GM18520 (cell line): Measurements from ENCODE around the gene AJUBA.
"Not testable (repeated sequence)": the region's sequence is repeated elsewhere in the genome, so short reads cannot be mapped to it uniquely, and the experiment has no call there.

Experiments
- ATAC-seq: cut with Tn5 transposase; IDR thresholded peaks from one replicate; pipeline ENCODE4 v1.9.1; 2021; ENCODE audit not compliant: unreplicated experiment

The AJUBA gene

DNA sequence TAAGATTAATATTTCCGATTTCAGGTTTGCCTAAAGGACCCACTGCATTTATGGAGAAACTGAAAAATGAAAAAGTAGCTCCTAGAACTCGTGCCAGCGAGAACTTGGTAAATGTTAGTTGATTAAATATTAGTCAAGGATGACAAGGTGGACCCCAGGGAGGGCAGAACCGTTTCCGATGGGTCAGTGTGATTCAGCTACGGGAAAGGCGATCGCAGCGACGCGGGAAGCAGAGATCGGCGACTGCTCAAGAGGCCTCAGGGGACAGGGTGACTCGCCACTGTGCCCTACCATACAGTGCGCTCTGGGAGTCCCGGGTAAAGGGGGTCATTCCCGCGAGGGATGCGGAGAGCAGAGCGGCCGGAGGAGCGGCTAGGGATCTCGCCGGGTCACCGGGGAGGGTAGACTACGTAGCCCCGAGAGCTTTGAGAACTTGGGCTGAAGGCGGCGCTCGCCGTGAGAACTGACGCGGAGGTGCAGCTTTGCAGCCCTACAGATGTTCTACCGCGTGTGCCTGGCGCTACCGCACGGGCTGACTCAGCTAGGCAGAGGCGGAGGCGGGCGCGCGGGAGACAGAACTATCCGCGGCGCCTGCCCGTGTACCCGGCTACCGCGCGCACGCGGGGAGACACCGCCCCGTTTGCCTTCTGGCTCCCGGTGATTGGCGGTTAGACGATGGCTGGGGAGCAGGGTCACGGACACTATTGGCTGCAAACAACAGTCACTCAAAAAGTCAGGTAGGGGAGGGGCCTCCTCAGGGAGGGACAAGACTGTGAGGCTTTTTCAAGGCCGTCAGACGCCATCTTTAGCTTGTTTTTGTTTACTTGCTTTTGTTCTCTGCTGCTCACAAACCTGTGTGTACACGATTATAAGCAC is 24.4 kb upstream of the AJUBA start:
- peak; percentile 94 for ATAC-seq

DNA sequence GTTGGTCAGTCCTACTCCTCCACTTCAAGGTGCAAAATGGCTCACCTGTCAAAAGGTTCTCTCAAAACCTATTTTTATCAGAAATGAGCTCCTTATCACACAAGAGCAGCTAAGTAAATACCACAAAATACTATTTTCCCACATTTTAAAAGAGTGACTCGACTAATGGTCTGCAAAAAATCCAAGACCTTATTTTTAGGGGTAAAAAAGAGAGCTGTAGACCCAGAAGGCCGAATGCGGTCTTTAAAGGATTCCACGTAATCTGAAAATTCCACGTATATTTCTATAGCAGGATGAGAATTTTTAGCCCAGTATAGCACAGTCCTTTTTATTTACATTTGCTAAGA is 23.8 kb upstream of the AJUBA start:
- no peak for ATAC-seq

DNA sequence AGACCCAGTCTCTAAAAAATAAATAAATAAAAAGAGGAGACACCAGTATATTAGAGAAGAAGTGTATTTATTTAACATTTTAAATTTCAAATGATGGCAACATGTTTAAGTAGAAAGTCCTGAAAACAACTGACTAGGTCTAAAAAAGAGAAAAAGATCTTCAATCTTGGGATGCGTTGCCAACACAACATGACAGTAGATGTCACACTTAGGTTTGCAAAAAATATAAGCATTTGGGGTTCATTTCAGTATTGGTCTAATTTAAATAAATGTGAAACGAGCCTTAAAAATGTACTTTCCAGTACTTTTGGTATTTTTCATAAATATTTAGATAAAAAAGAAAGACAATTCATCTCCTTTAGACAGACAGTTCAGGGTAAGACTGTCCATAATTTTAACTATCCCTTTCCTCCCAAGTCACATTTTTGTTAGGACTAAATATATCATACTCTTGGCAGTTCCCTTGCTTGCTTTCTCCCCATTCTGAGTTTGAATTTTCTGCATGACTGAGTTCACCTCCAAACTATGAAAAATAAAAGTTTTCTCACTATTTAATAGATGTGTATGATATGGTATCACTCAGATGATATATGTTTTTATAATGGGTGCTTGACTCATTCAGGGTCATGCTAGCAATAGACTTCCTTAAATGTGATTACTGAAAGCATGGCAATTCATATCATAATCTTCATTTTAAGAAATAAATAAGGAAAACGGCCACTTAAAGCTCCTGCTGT is 23.3 kb upstream of the AJUBA start:
- no peak for ATAC-seq

DNA sequence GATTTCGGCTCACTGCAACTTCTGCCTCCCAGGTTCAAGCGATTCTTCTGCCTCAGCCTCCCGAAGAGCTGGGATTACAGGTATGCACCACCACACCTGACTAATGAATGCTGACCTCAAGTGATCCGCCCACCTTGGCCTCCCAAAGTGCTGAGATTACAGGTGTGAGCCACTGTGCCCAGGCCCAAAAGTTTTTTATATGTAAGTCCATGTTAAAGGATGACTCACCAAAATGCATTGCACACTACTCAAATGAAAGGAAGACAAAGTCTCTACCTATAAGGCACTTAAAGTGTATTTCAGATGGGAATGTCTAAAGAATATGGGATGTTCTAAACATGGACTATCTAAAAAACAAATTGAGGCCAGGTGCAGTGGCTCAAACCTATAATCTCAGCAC is 21.9 kb upstream of the AJUBA start:
- ATAC-seq = not testable (repeated sequence)

GRCh38 chr14:23002592-23002991 is 20.2 kb upstream of the AJUBA start:
- no peak for ATAC-seq

- ATAC-seq = no peak
These were observed 18.5 kb upstream of the AJUBA start for GRCh38 chr14:23000860-23001259.

DNA sequence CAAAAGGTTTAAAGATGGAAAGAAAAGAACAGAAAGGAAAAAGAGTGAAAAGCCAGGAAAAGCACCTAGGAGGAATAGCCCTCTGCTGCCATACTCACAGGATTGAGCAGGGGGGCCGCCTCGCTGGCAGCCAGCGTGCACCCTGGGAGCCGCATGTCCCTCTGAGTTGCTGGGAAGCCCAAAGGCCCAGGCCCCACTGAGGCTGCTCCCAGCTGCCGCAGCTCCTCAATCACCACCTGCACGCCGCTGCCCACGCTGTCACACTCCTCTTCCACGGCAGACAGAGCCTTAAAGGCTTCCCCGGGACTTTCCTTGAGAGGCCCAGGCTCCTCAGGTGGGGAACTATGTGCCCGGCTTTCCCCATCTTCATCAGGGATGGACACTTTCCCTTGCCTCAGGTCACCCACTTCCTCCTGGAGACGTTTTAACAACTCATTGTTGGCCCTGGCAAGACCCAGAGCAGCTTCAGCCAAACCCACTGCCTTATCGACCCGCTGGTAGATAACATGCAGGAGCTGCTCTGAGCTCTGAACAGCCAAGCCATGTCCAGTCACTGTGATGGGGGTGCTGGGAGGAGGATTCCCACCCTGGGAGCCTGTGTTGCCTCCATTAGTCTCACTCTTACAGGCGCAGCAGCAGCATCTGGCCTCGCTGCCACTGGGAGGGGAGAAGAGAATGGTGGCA is 16.1 kb upstream of the AJUBA start:
- ATAC-seq = no peak

- ATAC-seq = no peak
These were observed 15.4 kb upstream of the AJUBA start for GRCh38 chr14:22997676-22998323.

GRCh38 chr14:22996768-22997654 is 14.7 kb upstream of the AJUBA start:
- no peak for ATAC-seq

GRCh38 chr14:22995889-22996625 is 13.7 kb upstream of the AJUBA start:
- ATAC-seq = no peak

- no peak for ATAC-seq
These were observed 12.5 kb upstream of the AJUBA start for GRCh38 chr14:22994762-22995275.

GRCh38 chr14:22993517-22993916 is 11.2 kb upstream of the AJUBA start:
- ATAC-seq = no peak

DNA sequence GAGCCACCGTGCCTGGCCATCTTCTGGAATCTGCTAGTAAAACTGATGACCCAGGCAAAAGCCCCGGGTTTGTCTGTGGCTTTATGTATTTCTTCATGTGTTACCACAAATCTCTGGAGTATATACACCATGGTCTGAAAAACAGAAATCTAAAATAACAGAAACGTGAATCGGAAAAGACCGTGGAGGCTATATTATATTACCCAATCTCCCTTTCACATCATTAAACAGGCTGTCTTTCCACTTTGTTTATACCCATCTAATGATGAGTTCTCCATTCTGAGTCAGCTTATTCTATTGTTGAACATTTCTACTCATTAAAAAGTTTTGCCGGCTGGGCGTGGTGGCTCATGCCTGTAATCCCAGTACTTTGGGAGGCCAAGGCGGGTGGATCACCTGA is 9.5 kb upstream of the AJUBA start:
- ATAC-seq = no peak

DNA sequence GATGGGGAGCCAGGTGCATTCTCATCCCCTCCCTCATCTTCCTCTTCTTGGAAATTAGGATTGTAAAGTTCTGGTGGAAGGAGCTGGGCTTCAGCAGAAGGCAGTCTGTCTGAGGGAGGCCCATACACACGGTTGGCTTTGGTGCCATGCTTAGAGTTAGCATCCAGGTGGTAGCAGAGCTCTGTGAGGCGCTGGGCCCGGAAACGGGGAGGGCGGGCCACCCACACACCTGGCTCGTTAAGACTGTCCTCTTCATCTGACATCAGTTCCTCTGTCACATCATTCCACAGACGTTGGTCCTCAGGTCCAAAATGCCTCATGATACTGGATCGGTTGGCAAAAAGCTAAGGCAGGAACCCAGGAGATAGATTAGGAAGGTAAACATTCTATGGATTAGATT is 4.9 kb upstream of the AJUBA start:
- ATAC-seq = no peak

GRCh38 chr14:22986508-22987054 is 4.2 kb upstream of the AJUBA start:
- ATAC-seq = no peak

DNA sequence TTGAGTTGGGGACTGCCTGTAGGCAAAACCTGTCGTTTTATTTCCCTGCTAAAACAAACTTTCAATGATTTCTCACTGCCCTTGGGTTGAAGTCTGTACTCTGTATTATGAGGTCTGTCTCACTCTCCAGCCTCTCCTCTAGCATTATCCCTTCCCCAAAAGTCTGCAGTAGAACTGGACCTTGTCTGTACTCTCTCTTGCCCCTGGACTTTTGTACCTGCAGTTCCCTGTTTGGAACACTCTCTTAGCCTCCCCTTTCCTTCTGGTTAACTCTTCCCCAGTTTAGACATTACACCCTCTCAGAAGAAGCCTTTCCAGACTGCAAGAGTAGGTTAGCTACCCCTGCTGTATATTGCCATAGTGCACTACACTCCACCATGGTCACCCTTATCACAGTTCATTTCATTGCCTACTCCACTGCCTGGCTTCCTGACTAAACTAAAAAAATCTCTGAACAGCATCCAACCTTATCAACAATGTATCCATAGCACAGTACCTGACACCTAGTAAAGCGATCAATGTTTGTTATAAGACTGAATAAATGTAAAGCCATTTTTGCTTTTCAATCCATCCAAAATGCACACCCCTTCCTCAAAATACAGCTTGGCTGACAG is 3.6 kb upstream of the AJUBA start:
- ATAC-seq = no peak

- no peak for ATAC-seq
These were observed 2.8 kb upstream of the AJUBA start for GRCh38 chr14:22984959-22985658.

GRCh38 chr14:22981876-22982476 is 375 bp downstream of the AJUBA start:
- no peak for ATAC-seq
